HG02981 (cell line): ENCODE measurements around the gene HIBCH.

ENCODE experiments used
- ATAC-seq: cut with Tn5 transposase; IDR thresholded peaks from one replicate; pipeline ENCODE4 v1.9.1; 2021; ENCODE audit warnings: mild to moderate bottlenecking, moderate library complexity; ENCODE audit not compliant: unreplicated experiment

Gene HIBCH

GRCh38 chr2:190199530-190199929 is 120.1 kb downstream of the HIBCH start:
- no peak for ATAC-seq

- ATAC-seq: no peak
Measured at GRCh38 chr2:190199109-190199508, 120.5 kb downstream of the HIBCH start.

DNA sequence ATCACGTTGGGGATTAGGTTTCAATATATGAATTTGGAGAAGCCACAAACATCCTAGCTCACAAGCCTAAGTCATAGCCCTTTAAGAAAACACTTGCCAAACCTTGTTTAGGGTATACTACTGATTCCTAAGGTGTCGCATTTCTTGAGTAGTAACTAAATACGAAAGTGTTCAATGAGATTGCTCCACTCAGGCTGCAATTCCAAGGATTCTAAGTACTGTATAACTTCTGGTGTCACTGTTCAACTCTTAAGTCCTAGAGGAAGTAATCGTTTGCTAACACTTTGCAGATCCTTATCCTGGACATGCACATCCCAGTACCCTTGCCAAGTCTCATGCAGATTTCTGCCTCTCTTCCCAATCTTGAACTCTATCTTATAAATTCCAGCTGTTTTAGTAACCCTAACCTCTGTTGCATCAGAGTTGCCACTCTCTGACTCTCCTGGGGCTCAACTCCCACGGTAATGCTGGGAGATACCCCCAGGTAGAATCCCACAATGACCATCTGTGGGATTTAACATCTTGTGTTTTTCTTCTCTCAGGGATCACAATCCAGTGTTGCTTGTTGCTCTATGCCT is 122.4 kb downstream of the HIBCH start:
- ATAC-seq: no peak

DNA sequence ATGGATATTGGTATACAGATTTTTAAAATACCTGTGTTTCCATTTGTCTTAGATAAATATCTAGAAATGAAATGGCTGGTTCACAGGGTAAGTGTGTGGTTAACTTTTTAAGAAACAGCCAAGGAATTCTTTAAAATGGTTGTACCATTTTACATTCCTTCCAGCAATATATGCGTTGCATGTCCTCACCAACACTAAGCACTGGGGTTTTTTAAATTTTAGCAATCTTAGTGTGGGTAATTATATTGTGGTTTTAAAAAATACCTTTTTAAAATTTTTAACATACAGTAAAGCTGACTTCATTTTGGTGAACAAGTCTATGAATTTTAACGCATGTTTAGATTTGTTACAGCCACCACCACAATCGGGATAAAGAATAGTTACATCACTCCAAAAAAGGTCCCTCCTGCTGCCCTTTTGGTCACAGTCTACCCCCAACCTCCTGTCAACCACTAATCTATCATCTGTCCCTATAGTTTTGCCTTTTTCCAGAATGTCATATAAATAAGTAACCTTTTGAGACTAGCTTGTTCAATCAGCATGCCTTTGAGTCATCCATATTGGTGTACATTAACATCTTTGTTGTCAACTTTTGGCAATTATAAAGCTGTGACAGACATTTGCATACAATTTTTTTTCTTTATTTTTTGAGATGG is 129.0 kb downstream of the HIBCH start:
- no peak for ATAC-seq

GRCh38 chr2:190188289-190188688 is 131.3 kb downstream of the HIBCH start:
- no peak for ATAC-seq

DNA sequence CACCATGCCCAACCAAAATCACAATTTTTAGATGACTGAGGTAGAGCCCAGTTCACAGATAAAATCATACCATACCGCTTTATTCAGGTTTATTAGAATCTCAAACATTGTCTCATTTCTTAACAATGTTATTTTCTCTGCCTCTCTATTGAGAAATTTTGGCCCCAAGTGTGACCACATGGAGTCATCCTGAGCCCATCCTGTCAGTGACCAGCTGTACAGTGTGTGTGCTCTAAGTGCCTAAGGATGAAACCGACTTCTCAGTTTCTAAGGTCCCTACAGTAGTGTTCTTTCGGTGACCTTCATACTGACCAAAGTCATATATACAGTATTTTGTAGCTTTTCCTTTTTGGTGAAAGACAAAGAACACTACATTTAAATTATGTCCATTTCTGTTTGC is 133.4 kb downstream of the HIBCH start:
- ATAC-seq: no peak

DNA sequence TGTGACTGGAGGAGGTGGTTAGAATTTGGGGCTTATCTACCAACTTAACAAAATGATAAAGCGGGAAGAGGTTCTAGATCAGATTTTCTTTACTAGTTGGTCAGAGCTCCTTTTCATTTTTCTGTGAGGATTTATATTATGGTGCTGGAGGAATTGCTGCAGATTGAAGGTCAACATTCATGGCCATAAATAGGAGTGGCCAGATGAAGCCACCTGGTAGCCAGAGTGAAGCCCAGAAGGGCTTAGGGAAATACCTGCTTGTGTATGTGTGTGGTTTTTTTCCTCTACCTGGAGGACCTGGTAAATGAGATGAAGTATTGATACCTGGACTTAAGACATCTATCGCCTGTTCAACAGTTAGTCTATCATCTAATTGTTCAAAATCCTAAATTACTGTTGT is 134.2 kb downstream of the HIBCH start:
- no peak for ATAC-seq

- no peak for ATAC-seq
Measured at GRCh38 chr2:190184460-190184859, 135.2 kb downstream of the HIBCH start.

GRCh38 chr2:190183539-190183938 is 136.1 kb downstream of the HIBCH start:
- no peak for ATAC-seq

- ATAC-seq: no peak
Measured at GRCh38 chr2:190182071-190182524, 137.5 kb downstream of the HIBCH start.

DNA sequence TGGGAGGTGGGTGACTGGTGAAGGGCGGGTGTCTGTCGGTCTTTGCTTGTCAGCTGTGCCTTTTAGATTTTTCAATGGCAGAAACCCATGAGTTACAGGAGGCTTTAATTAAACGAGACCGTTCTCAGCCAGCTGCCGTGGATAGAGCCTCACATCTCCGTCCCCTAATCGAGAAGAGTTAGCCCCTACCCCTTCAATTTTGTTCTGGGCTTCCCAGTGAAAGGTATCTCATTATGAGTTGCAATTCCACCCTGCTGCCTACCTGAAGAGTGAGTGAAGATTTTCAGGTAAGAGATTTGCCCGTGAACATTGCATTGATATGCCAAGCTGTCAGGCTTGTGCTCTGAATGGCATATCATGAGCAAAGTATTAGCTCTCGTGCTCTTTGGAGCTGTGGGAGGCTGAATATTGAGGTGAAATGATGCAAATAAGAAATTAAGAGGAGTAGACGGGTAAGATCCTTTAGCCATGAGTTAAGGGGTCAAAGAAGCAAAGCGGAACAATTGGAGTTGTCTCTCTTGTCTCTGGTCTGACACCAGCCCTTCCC is 138.4 kb downstream of the HIBCH start:
- no peak for ATAC-seq

DNA sequence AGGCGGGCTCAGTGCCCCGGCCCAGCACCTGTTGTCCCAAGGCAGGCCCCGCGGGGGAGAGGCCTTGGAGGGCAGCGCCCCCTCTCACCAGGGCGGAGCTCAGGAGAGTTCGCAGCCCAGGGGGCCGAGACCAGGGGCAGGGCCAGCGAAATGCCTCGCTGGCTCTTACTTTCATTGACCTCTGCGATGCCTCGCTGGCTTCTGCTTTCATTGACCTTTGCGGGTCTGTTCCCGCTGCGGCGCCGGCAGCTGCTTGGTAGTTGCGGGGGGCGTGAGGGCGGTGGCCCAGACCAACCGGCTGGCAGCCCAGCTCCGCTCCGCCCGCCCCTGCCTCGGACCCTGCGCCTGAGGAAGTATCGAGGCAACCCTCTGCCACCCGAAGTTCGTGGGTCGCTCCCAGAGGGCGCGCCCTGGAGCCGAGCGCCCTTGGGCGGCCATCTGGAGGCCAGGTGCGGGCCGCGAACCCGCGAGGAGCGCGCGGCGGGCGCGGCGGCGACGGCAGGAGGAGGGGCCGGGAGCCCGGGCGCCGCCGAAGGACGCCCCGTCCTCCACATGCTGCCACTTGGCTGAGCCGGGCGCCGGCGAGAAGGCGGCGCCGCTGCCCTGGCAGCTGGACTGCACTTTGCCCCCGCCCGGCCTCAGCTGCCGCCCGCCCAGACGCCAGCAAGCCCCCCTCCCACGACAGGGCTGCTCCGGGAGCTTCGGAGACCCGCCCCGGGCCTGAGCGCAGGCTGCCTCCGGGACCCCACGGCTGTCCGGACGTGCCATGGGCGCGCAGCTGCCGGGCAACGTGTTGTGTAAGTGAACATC is 139.1 kb downstream of the HIBCH start:
- peak; percentile 81 for ATAC-seq

DNA sequence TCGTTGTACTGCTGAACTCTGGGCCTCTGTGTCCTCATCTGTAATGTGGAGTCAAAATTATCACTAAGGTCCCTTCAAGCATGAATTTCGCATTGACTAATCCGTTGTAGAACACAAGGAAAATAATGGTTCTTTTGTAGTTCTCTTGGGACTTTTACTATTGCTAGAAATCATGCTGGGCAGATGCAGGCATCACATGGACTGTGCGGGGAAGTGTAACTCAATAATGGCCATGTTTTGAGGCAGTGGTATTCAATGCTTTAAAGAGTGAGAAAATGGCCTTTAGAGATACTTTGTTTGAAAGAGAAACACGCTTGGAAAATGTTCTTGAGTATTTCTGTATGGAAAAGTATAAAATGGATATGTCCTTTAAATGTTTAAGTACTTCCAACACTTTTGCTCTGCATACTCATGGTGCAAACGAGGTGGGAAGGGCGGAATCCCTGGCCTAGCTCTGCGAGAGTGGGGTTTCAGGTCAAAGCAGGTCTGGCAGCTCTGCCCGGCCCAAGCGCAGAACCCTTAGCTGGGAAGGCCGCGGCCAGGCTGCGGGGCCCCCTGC is 139.8 kb downstream of the HIBCH start:
- no peak for ATAC-seq

DNA sequence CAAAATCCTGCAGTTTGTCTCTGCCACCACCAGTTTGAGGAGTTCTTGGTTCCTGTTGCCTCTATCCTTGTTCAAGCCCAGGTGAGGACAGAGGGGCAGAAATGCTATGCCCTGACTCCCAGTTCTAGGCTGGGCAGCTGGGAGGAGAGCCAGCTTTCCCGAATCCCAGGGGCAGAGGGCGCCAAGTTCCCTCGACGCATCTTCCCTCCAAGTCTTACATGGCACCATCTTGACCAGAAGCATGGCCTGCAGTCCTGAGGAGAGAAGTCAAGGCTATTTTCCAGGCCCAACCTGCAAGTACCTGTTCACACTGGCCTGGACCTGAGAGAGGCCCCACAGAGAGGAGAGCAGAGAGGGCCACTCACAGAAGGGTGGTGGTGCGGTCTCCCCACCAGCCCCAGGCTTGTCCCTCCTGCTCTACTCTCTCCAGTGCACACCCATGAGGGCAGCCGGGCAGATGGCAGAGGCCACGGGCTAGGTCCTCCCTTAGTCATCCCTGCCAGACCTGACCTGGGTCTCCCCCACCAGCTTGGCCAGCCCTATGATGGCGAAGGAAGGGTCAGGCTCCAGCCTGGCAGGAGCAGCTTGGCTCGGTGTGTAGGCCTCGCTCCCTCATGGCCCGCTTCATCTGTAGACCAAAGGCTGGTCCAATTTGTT is 141.4 kb downstream of the HIBCH start:
- ATAC-seq: no peak

DNA sequence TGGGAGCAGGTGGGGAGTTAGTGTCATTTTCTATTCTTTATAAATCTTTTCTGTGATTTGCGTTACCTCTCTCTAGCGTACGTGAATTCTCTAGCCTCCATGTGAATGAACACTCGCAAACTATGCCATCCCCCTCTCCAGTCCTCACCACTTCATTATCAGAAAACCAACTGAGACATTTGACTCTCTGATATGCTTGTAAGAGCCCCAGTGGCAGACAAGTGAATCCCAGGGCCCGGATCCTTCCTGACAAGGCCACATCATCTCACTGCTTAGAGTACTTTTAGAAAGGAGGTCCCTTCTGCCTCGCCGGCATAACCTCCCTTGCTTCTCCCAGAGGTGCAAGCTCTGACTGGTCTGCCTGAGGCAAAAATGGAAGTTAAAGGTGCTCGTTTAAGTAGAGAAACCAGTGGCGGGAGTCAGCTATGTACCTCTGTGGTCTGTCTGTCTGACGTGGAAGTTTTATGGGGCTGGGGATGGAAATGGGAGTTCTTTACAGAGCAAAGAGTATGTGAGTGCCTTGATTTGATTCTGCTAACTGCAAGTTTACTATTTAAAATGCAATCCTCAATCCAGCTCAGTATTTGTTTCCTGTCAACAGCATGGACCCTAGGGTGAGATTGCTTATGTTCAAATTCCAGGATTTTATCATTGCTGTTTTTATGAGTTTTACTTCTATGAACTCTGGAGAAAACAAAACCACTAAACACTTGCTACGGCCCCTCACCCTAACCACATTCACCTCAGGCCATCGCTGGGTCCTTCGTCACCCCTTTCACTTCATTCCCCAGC is 142.2 kb downstream of the HIBCH start:
- ATAC-seq: no peak

DNA sequence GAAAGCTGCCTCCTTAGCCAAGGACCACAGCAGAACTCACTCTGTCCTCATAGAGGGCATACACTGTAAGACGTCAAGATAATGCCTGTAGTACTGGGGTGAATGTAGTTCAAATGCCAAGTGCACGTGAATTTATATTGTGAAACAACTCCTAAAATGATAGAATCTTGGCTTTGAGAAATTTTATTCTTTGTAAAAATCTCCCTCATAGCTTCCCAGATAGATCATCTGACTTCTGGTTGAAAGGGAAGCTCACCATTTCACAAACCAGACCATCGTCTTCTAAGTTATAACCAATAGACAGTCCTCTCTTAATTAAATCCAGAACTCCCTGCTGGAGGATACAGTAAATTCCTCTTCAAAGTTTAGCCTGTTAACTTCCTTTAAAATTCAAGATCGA is 146.2 kb downstream of the HIBCH start:
- ATAC-seq: no peak

DNA sequence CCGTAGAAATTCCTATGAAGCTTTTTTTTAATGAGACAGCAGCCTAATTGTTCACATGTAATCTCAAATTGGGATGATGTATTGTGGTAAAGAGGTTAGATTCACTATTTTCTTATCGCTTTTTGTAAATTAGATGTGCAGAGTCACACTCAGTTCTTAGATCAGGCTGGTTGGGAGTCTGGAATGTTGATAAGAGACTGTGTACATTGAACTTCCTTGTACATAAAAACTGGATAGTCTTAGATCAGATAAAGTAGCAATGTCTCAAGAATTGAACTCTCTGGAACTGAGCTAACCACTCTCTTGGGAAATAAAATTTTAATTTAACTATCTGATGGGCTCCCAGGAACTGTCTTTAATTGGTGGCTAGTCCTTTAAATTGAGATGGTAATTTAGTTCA is 149.0 kb downstream of the HIBCH start:
- ATAC-seq: no peak

- no peak for ATAC-seq
Measured at GRCh38 chr2:190169221-190170072, 150.2 kb downstream of the HIBCH start.

DNA sequence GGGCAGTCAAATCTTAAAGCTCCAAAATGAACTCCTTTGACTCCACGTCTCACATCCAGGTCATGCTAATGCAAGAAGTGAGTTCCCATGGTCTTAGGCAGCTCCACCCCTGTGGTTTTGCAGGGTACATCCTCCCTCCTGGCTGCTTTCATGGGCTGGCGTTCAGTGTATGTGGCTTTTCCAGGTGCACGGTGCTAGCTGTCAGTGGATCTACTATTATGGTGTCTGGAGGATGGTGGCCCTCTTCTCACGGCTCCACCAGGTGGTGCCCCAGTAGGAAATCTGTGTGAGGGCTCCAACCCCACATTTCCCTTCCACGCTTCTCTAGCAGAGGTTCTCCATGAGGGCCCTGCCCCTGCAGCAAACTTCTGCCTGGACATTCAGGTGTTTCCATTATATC is 151.9 kb downstream of the HIBCH start:
- ATAC-seq: no peak
